ENCODE measurements around the gene S1PR1. TPM values are rescaled to one million over a fixed set of nuclear protein-coding genes. Genes with fewer than 3 reads are reported as not detected.
A peak's percentile ranks its signal among the peaks of the same experiment; 100 is the strongest.

Gene S1PR1
- total RNA-seq, 2 experiments from 2014 or later: 397 to 414 TPM

- peaks cover 76% of the 10 kb centered on the region for H3K36me3 Mint-ChIP-seq (ENCODE audit: low read depth)
- intact Hi-C loops (cut with DNase I, micrococcal nuclease): loop anchor here (1.0 to 5.0 kb wide), 8 partner anchors 120 to 790 kb away; partner anchors contain the start of gene SLC30A7 (in 1 of the 2)
- H3K4me3 Mint-ChIP-seq: peak overlapping the region; percentile 98
- DNase-seq (peak in 8 of 14 experiments; percentile 11 to 59 (median 40)), ATAC-seq (ENCODE audit: poor library complexity) (no peak)
- CTCF ChIA-PET: interaction anchor here (0.7 to 4.4 kb wide), 11 partner anchors 14 to 315 kb away, joined by 4 to 70 read pairs (median 16); no protein-coding TSS in a partner anchor
- peaks cover 3% of the 10 kb centered on the region for H3K27me3 Mint-ChIP-seq
- Histone ChIP-seq H3K27me3 (ENCODE audit: control insufficient read depth in 1 of 2, insufficient read depth in 2 of 2, low read length in 2 of 2) (no peaks in the 10 kb centered on the region), H3K36me3 (ENCODE audit: insufficient read depth, low read length) (peaks cover 36% of the 10 kb centered on the region), H3K4me3 (ENCODE audit: low read length) (peak overlapping the region; percentile 87), H3K27ac (ENCODE audit: low read depth in 1 of 2, low read length in 2 of 2) (peak overlapping the region; percentile 77 to 97), H3K9me3 (ENCODE audit: control insufficient read depth in 1 of 2, insufficient read depth in 1 of 2, low read length in 2 of 2) (no peaks in the 10 kb centered on the region), H3K4me1 (ENCODE audit: insufficient read depth, low read length) (peaks cover 47% of the 10 kb centered on the region)
- no peaks in the 10 kb centered on the region for H3K9me3 Mint-ChIP-seq
- peak overlapping the region; percentile 97 for H3K27ac Mint-ChIP-seq
- peaks cover 68% of the 10 kb centered on the region for H3K4me1 Mint-ChIP-seq (ENCODE audit: low read depth)
- TF ChIP-seq CTCF (IDR thresholded peaks at IDR 0.05): no peak
- POLR2A ChIA-PET: interaction anchor here (0.7 to 7.7 kb wide), 39 partner anchors 9 to 341 kb away, joined by 3 to 113 read pairs (median 9); partner anchors contain the start of genes EXTL2 and SLC30A7
Measured at GRCh38 chr1:101237229-101237837, 514 bp downstream of the S1PR1 start.

- ChIA-PET POLR2A (interaction anchor here (0.5 to 7.7 kb wide), 35 partner anchors 10 to 1480 kb away, joined by 3 to 113 read pairs (median 6); partner anchors contain the start of genes EXTL2 and SLC30A7), CTCF (interaction anchor here (0.6 to 4.4 kb wide), 49 partner anchors 10 to 341 kb away, joined by 3 to 70 read pairs (median 5); partner anchors contain the start of genes DPH5 and SLC30A7)
- peaks cover 3% of the 10 kb centered on the region for H3K27me3 Mint-ChIP-seq
- ATAC-seq (ENCODE audit: poor library complexity) (peak; percentile 16), DNase-seq (peak; percentile 48 to 78 (median 67))
- intact Hi-C loops (cut with DNase I, micrococcal nuclease): loop anchor here (1.0 to 5.0 kb wide), 9 partner anchors 50 to 791 kb away; no protein-coding TSS in a partner anchor
- no peaks in the 10 kb centered on the region for H3K27me3 ChIP-seq (ENCODE audit: control insufficient read depth in 1 of 2, insufficient read depth in 2 of 2, low read length in 2 of 2)
- no peak for TF ChIP-seq CTCF (IDR thresholded peaks at IDR 0.05)
- H3K4me3 ChIP-seq (ENCODE audit: low read length): peak overlapping the region; percentile 87
- H3K36me3 ChIP-seq (ENCODE audit: insufficient read depth, low read length): peaks cover 44% of the 10 kb centered on the region
- H3K9me3 Mint-ChIP-seq: no peaks in the 10 kb centered on the region
- H3K9me3 ChIP-seq (ENCODE audit: control insufficient read depth in 1 of 2, insufficient read depth in 1 of 2, low read length in 2 of 2): no peaks in the 10 kb centered on the region
- H3K27ac Mint-ChIP-seq: peak overlapping the region; percentile 97
- H3K27ac ChIP-seq (ENCODE audit: low read depth in 1 of 2, low read length in 2 of 2): peak overlapping the region; percentile 56 to 97
- peaks cover 69% of the 10 kb centered on the region for H3K4me1 Mint-ChIP-seq (ENCODE audit: low read depth)
- H3K4me3 Mint-ChIP-seq: peak overlapping the region; percentile 98
- peaks cover 50% of the 10 kb centered on the region for H3K4me1 ChIP-seq (ENCODE audit: insufficient read depth, low read length)
- H3K36me3 Mint-ChIP-seq (ENCODE audit: low read depth): peaks cover 84% of the 10 kb centered on the region
Measured at GRCh38 chr1:101238031-101238628, 1.3 kb downstream of the S1PR1 start.

GRCh38 chr1:101238681-101239094, 1.9 kb downstream of the S1PR1 start:
- Histone ChIP-seq H3K36me3 (ENCODE audit: insufficient read depth, low read length) (peaks cover 50% of the 10 kb centered on the region), H3K27ac (ENCODE audit: low read depth in 1 of 2, low read length in 2 of 2) (peak overlapping the region; percentile 56 to 97), H3K9me3 (ENCODE audit: control insufficient read depth in 1 of 2, insufficient read depth in 1 of 2, low read length in 2 of 2) (no peaks in the 10 kb centered on the region), H3K4me1 (ENCODE audit: insufficient read depth, low read length) (peaks cover 48% of the 10 kb centered on the region), H3K4me3 (ENCODE audit: low read length) (peak overlapping the region; percentile 87), H3K27me3 (ENCODE audit: control insufficient read depth in 1 of 2, insufficient read depth in 2 of 2, low read length in 2 of 2) (no peaks in the 10 kb centered on the region)
- Mint-ChIP-seq H3K27me3 (peaks cover 3% of the 10 kb centered on the region), H3K9me3 (no peaks in the 10 kb centered on the region), H3K36me3 (ENCODE audit: low read depth) (peaks cover 89% of the 10 kb centered on the region), H3K4me1 (ENCODE audit: low read depth) (peaks cover 71% of the 10 kb centered on the region), H3K4me3 (peak overlapping the region; percentile 98), H3K27ac (peak overlapping the region; percentile 97)
- ATAC-seq (ENCODE audit: poor library complexity): peak; percentile 25
- ChIA-PET POLR2A (interaction anchor here (0.5 to 7.7 kb wide), 31 partner anchors 9 to 1481 kb away, joined by 3 to 113 read pairs (median 6); partner anchors contain the start of genes EXTL2 and SLC30A7), CTCF (interaction anchor here (0.6 to 4.4 kb wide), 51 partner anchors 9 to 342 kb away, joined by 3 to 70 read pairs (median 5); partner anchors contain the start of genes DPH5 and SLC30A7)
- peak; percentile 98 for TF ChIP-seq CTCF (IDR thresholded peaks at IDR 0.05)
- intact Hi-C loops (cut with DNase I, micrococcal nuclease): loop anchor here (1.0 to 5.0 kb wide), 10 partner anchors 49 to 791 kb away; no protein-coding TSS in a partner anchor
- DNase-seq: peak; percentile 73 to 92 (median 86)
